Breast epithelium (tissue), 3 donors: ENCODE results near the gene ESPNL.

Experiments used
- POLR2A ChIP-seq: fragments of 450-650 bp; IDR thresholded peaks from one replicate; pipeline ENCODE4 v1.6.1; 2016; ENCODE audit warnings: antibody characterized with exemption, mild to moderate bottlenecking, moderate library complexity
- POLR2AphosphoS5 ChIP-seq, 3 donors: sonication (generic); formaldehyde crosslinking; IDR thresholded peaks; one replicate each; pipeline ENCODE4 v1.6.1; 2017; ENCODE audit warnings: antibody characterized with exemption in 3 of 3
- TF ChIP-seq, protein P1 (sequence below), 3 donors: fragments of 450-650 bp; IDR thresholded peaks; one replicate each; pipeline ENCODE4 v1.5.1; 2016 to 2017; ENCODE audit warnings: antibody characterized with exemption in 3 of 3, mild to moderate bottlenecking in 3 of 3, moderate library complexity in 3 of 3

- TF ChIP-seq, protein P1, sequence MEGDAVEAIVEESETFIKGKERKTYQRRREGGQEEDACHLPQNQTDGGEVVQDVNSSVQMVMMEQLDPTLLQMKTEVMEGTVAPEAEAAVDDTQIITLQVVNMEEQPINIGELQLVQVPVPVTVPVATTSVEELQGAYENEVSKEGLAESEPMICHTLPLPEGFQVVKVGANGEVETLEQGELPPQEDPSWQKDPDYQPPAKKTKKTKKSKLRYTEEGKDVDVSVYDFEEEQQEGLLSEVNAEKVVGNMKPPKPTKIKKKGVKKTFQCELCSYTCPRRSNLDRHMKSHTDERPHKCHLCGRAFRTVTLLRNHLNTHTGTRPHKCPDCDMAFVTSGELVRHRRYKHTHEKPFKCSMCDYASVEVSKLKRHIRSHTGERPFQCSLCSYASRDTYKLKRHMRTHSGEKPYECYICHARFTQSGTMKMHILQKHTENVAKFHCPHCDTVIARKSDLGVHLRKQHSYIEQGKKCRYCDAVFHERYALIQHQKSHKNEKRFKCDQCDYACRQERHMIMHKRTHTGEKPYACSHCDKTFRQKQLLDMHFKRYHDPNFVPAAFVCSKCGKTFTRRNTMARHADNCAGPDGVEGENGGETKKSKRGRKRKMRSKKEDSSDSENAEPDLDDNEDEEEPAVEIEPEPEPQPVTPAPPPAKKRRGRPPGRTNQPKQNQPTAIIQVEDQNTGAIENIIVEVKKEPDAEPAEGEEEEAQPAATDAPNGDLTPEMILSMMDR (IDR thresholded peaks at IDR 0.05): no peak
- TF ChIP-seq POLR2AphosphoS5 (IDR thresholded peaks at IDR 0.05) (no peak), POLR2A (no peak)
Measured at GRCh38 chr2:238139196-238140039, 39.3 kb downstream of the ESPNL start.
